H1 (cell line): ENCODE measurements around the gene ZNF785. TPM values are rescaled to one million over a fixed set of nuclear protein-coding genes. Genes with fewer than 3 reads are reported as not detected.

ENCODE experiments used
- CTCF ChIA-PET: fragments of 300-600 bp; sonication (Branson Sonifier 250); formaldehyde crosslinking; loops from one replicate; lab custom pipeline; 2021; ENCODE audit not compliant: partially characterized antibody; lab: Charles Lee
- POLR2A ChIA-PET: fragments of 300-600 bp; sonication (Branson Sonifier 250); formaldehyde crosslinking; loops from one replicate; lab custom pipeline; 2021; ENCODE audit warnings: inconsistent platforms; ENCODE audit not compliant: partially characterized antibody; lab: Charles Lee
- DNase-seq, 2 experiments: peaks; one replicate each; pipeline versions ENCODE4 v3.0.0 to v3.0.0-alpha.2; 2010 to 2022; ENCODE audit warnings: low spot score in 2 of 2, low read depth in 1 of 2, mixed read lengths in 1 of 2
- FAIRE-seq: peaks from 2 replicates; lab custom pipeline; 2011; peaks lifted over from hg19 to GRCh38; lab: Jason Lieb, UNC
- H2AFZ ChIP-seq: 2 replicates; pipeline ENCODE4 v1.8.1; 2012; ENCODE audit warnings: low read length, inconsistent platforms
- H2AK5ac ChIP-seq: 2 replicates; pipeline ENCODE4 v1.6.1; 2013; ENCODE audit warnings: low read depth, low read length
- H2BK120ac ChIP-seq: replicated peaks from 2 replicates; pipeline ENCODE3; 2013; ENCODE audit warnings: low read depth, low read length, inconsistent platforms
- H2BK12ac ChIP-seq: 2 replicates; pipeline ENCODE4 v1.6.1; 2013; ENCODE audit warnings: low read depth, low read length
- H2BK15ac ChIP-seq: 2 replicates; pipeline ENCODE4 v1.6.1; 2013; ENCODE audit warnings: low read length
- H2BK20ac ChIP-seq: 2 replicates; pipeline ENCODE4 v1.6.1; 2013; ENCODE audit warnings: low read length
- H2BK5ac ChIP-seq: 2 replicates; pipeline ENCODE4 v1.6.1; 2013; ENCODE audit warnings: low read depth, low read length
- H3K14ac ChIP-seq: 2 replicates; pipeline ENCODE4 v1.6.1; 2013; ENCODE audit warnings: inconsistent platforms; ENCODE audit not compliant: insufficient read length
- H3K18ac ChIP-seq: 2 replicates; pipeline ENCODE4 v1.6.1; 2013; ENCODE audit warnings: low read length; ENCODE audit errors: extremely low read depth
- H3K23ac ChIP-seq: 2 replicates; pipeline ENCODE4 v1.6.1; 2013; ENCODE audit warnings: inconsistent platforms; ENCODE audit not compliant: insufficient read length
- H3K23me2 ChIP-seq: 2 replicates; pipeline ENCODE4 v1.6.1; 2013; ENCODE audit warnings: low read depth, low read length
- H3K27ac ChIP-seq: 2 replicates; pipeline ENCODE4 v1.6.1; 2011; ENCODE audit warnings: low read depth, low read length, inconsistent platforms
- H3K27me3 ChIP-seq, 4 experiments: replicated peaks in 1 of 4; 1 replicate in 1 of 4; 2 replicates in 3 of 4; pipeline versions ENCODE4 v1.6.1 to v1.8.1; 2011 to 2013; ENCODE audit warnings: low read length in 3 of 4, mild to moderate bottlenecking in 3 of 4, inconsistent platforms in 2 of 4, mixed read lengths in 2 of 4, moderate library complexity in 1 of 4; ENCODE audit not compliant: control insufficient read depth in 3 of 4, insufficient read depth in 3 of 4; ENCODE audit errors: extremely low read depth in 1 of 4
- H3K36me3 ChIP-seq, 4 experiments: 2 replicates each; pipeline versions ENCODE4 v1.6.1 to v1.8.1; 2011 to 2013; ENCODE audit warnings: mild to moderate bottlenecking in 4 of 4, low read length in 3 of 4, moderate library complexity in 2 of 4, control low read depth in 1 of 4, inconsistent platforms in 1 of 4; ENCODE audit not compliant: insufficient read depth in 4 of 4, control insufficient read depth in 2 of 4
- H3K4ac ChIP-seq: replicated peaks from 2 replicates; pipeline ENCODE3; 2013; ENCODE audit warnings: low read length, low read depth, mixed read lengths, inconsistent platforms; ENCODE audit not compliant: insufficient read length
- H3K4me1 ChIP-seq, 4 experiments: replicated peaks in 1 of 4; 1 replicate in 1 of 4; 2 replicates in 3 of 4; pipeline versions ENCODE4 v1.6.1 to v1.8.1; 2011 to 2013; ENCODE audit warnings: low read length in 3 of 4, inconsistent platforms in 2 of 4, mixed read lengths in 1 of 4; ENCODE audit not compliant: insufficient read depth in 4 of 4, control insufficient read depth in 3 of 4
- H3K4me2 ChIP-seq, 2 experiments: 2 replicates each; pipeline versions ENCODE4 v1.6.1 to v1.8.1; 2011 to 2013; ENCODE audit warnings: low read depth in 2 of 2, low read length in 2 of 2, control low read depth in 1 of 2, inconsistent platforms in 1 of 2, mild to moderate bottlenecking in 1 of 2; ENCODE audit not compliant: insufficient read depth in 1 of 2
- H3K4me3 ChIP-seq, 4 experiments: fragments of 200-600, 300-600 bp in 1 of 4; sonication (generic), shearing (Covaris generic), sonication (Bioruptor Twin) in 1 of 4; 2 replicates each; pipeline versions ENCODE4 v1.5.1 to v1.8.1; 2011 to 2016; ENCODE audit warnings: low read length in 4 of 4, low read depth in 3 of 4, control low read depth in 2 of 4, inconsistent platforms in 2 of 4, mild to moderate bottlenecking in 2 of 4, mixed read lengths in 1 of 4, moderate library complexity in 1 of 4; ENCODE audit not compliant: insufficient read depth in 2 of 4; ENCODE audit errors: extremely low read depth in 1 of 4
- H3K56ac ChIP-seq: replicated peaks from 2 replicates; pipeline ENCODE3; 2013; ENCODE audit warnings: low read depth, mild to moderate bottlenecking, mixed read lengths, low read length, inconsistent platforms; ENCODE audit not compliant: insufficient read length
- H3K79me1 ChIP-seq: 2 replicates; pipeline ENCODE4 v1.6.1; 2013; ENCODE audit warnings: low read depth, low read length, control low read depth
- H3K79me2 ChIP-seq, 2 experiments: 2 replicates each; pipeline versions ENCODE4 v1.6.1 to v1.8.1; 2012 to 2013; ENCODE audit warnings: low read length in 2 of 2, mild to moderate bottlenecking in 2 of 2, inconsistent platforms in 1 of 2; ENCODE audit not compliant: insufficient read depth in 2 of 2, control insufficient read depth in 1 of 2
- H3K9ac ChIP-seq, 4 experiments: replicated peaks in 1 of 4; 1 replicate in 1 of 4; 2 replicates in 3 of 4; pipeline versions ENCODE4 v1.6.1 to v1.8.1; 2011 to 2013; ENCODE audit warnings: low read depth in 3 of 4, low read length in 3 of 4, control low read depth in 2 of 4, mild to moderate bottlenecking in 2 of 4, moderate library complexity in 2 of 4, inconsistent platforms in 1 of 4; ENCODE audit errors: extremely low read depth in 1 of 4
- H3K9me3 ChIP-seq, 2 experiments: 2 replicates each; pipeline versions ENCODE4 v1.6.1 to v1.8.1; 2012 to 2013; ENCODE audit warnings: mild to moderate bottlenecking in 2 of 2, moderate library complexity in 2 of 2, control low read depth in 1 of 2, inconsistent platforms in 1 of 2, low read depth in 1 of 2, low read length in 1 of 2, mixed read lengths in 1 of 2; ENCODE audit not compliant: insufficient read depth in 2 of 2
- H4K20me1 ChIP-seq, 2 experiments: replicated peaks in 1 of 2; 2 replicates each; pipeline versions ENCODE3 to v1.8.1; 2011 to 2013; ENCODE audit warnings: inconsistent platforms in 2 of 2, low read length in 2 of 2, mild to moderate bottlenecking in 1 of 2; ENCODE audit not compliant: insufficient read depth in 2 of 2, control insufficient read depth in 1 of 2
- H4K5ac ChIP-seq: 2 replicates; pipeline ENCODE4 v1.6.1; 2013; ENCODE audit warnings: low read length, low read depth, mixed read lengths, inconsistent platforms; ENCODE audit not compliant: insufficient read length
- H4K8ac ChIP-seq: 2 replicates; pipeline ENCODE4 v1.8.0; 2013; ENCODE audit warnings: mild to moderate bottlenecking, moderate library complexity, low read length, inconsistent platforms; ENCODE audit not compliant: insufficient read depth; ENCODE audit errors: extremely low read depth
- H4K91ac ChIP-seq: replicated peaks from 2 replicates; pipeline ENCODE3; 2013; ENCODE audit warnings: low read length, mixed read lengths, inconsistent platforms; ENCODE audit not compliant: insufficient read length
- CBX8 ChIP-seq: fragments of 300-800, 300-1000 bp; sonication (generic); IDR thresholded peaks from 2 replicates; pipeline ENCODE4 v1.7.1; 2016; ENCODE audit warnings: low read depth, low read length, borderline replicate concordance
- EP300 ChIP-seq, 2 experiments: IDR thresholded peaks; 1 replicate in 1 of 2; 2 replicates in 1 of 2; pipeline ENCODE4 v1.6.1; 2011 to 2012; ENCODE audit warnings: low read depth in 2 of 2, low read length in 2 of 2, mild to moderate bottlenecking in 2 of 2, borderline replicate concordance in 1 of 2, inconsistent platforms in 1 of 2, moderate library complexity in 1 of 2
- RFX5 ChIP-seq: IDR thresholded peaks from 2 replicates; pipeline ENCODE4 v1.6.1; 2011; ENCODE audit warnings: low read depth, low read length, improper control_type of control experiment, borderline replicate concordance
- RXRA ChIP-seq: IDR thresholded peaks from 2 replicates; pipeline ENCODE4 v1.6.1; 2011; ENCODE audit warnings: low read depth, mild to moderate bottlenecking, low read length, moderate library complexity; ENCODE audit not compliant: insufficient read depth
- TEAD4 ChIP-seq: IDR thresholded peaks from 2 replicates; pipeline ENCODE4 v1.6.1; 2012; ENCODE audit warnings: low read depth, low read length, inconsistent platforms, mixed read lengths
- YY1 ChIP-seq: IDR thresholded peaks from 2 replicates; pipeline ENCODE4 v1.6.1; 2011; ENCODE audit warnings: low read depth, mild to moderate bottlenecking, low read length
- ZNF274 ChIP-seq: IDR thresholded peaks from 2 replicates; pipeline ENCODE4 v1.7.0; 2012; ENCODE audit warnings: low read length, borderline replicate concordance; ENCODE audit errors: extremely low read depth
- WGBS, 2 experiments: shearing (Covaris generic) in 1 of 2; methylation state at CpG; one replicate each; pipeline versions ENCODE4 v1.1.6 to v1.1.7; 2013 to 2015; ENCODE audit warnings: low lambda C conversion rate in 2 of 2, mixed read lengths in 2 of 2, inconsistent platforms in 1 of 2, low coverage in 1 of 2, missing lambda C conversion rate in 1 of 2; ENCODE audit not compliant: insufficient replicate concordance in 2 of 2, insufficient coverage in 1 of 2, insufficient read length in 1 of 2; ENCODE audit errors: extremely low coverage in 1 of 2, missing lambda C conversion rate in 1 of 2; 5-methylcytosine and 5-hydroxymethylcytosine counted together
- polyA plus RNA-seq, 7 experiments: library from polyadenylated mRNA; depleted of rRNA in 3 of 7; stranded (reverse) in 5 of 7; unstranded in 2 of 7; fragments of >200 nt in 5 of 7; fragments of 200-250 nt in 2 of 7; gene quantifications; 1 replicate in 5 of 7; 2 replicates in 1 of 7; 4 replicates in 1 of 7; pipeline versions ENCODE4 v1.2.1 to v1.2.3, GENCODE V29; 2011 to 2013; ENCODE audit warnings: missing spikeins in 2 of 7, mixed read lengths in 2 of 7
- total RNA-seq: library from RNA; stranded (reverse); fragmentation: NEBNext Ultra II Directional; extraction: Animal tissue kit (Norgen Biotek cat#: 25700); gene quantifications from 2 replicates; pipeline ENCODE4 v1.2.1, GENCODE V29; 2021
- TF ChIP-seq, protein P1 (sequence below): IDR thresholded peaks from 2 replicates; pipeline ENCODE4 v1.6.1; 2011; ENCODE audit warnings: low read depth, mild to moderate bottlenecking, low read length; ENCODE audit not compliant: insufficient read depth
- TF ChIP-seq, protein P2 (sequence below): IDR thresholded peaks from 2 replicates; pipeline ENCODE4 v1.6.1; 2012; ENCODE audit warnings: low read length, inconsistent platforms

The ZNF785 gene
- total and polyA plus RNA-seq, 2 of the 8 experiments (the other 6 are each of a cell fraction or from before 2014, with no cell fraction given) = 8.6 to 12.9 TPM

DNA sequence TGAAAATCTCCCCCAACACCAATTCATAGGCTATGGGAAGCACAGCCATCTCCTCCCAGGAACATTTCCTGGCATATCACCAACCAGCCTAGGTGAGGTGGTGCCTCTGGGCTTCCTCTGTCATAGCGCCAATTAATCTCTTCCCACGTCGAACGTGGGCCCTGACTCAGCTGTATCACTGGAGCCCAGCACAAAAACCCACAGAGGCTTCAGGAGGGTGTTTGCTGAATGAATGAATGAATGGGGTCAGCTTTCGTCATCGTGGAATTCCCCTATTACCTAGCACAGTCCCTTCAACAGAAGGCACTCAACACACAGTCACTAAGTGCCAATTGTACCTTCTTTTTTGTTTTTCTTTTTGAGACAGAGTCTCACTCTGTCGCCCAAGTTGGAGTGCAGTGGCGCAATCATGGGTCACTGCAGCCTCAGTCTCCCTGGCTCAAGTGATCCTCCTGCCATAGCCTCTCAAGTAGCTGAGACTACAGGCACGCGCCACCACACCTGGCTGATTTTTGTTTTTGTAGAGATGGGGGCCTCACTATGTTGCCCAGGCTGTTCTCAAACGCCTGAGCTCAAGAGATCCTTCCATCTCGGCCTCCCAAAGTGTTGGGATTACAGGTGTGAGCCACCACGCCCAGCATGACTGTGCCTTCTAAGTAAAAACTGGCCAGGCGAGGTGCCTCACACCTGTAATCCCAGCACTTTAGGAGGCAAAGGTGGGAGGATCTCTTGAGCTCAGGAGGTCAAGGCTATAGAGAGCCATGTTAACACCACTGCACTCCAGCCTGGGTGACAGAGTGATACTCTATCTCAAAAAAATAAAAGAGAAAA lies 18.1 kb downstream of the ZNF785 start:
- H3K27ac ChIP-seq = no peak overlapping the region
- no peaks in the 10 kb centered on the region for H3K36me3 ChIP-seq
- H3K27me3 ChIP-seq = no peaks in the 10 kb centered on the region; a peak in 1 of 7 replicates
- H3K4me1 ChIP-seq = peaks cover 0 to 9% (median 2%) of the 10 kb centered on the region in 4 experiments; a peak in 5 of 7 replicates
- H3K79me1 ChIP-seq = no peaks in the 10 kb centered on the region
- H3K9ac ChIP-seq = no peak overlapping the region
- no peak overlapping the region for H3K14ac ChIP-seq
- H3K56ac ChIP-seq = no peak overlapping the region
- H4K91ac ChIP-seq = no peak overlapping the region
- H3K79me2 ChIP-seq = no peaks in the 10 kb centered on the region
- H2AFZ ChIP-seq = no peak overlapping the region
- no peak overlapping the region for H2BK120ac ChIP-seq
- no peak overlapping the region for H2BK5ac ChIP-seq
- H4K5ac ChIP-seq = no peak overlapping the region
- no peaks in the 10 kb centered on the region for H3K9me3 ChIP-seq
- CTCF ChIA-PET = interaction anchor here (0.7 to 5.7 kb wide), 6 partner anchors 18 to 118 kb away, joined by 3 to 28 read pairs (median 7); partner anchors contain the start of genes ZNF747 and ZNF785
- H4K8ac ChIP-seq = no peak overlapping the region; the same call in 1 of the 2 replicates
- no peak overlapping the region for H3K18ac ChIP-seq
- no peak overlapping the region for H2AK5ac ChIP-seq
- DNase-seq (no peak), FAIRE-seq (no peak)
- 91% methylated on average over 14 of the region's 14 CpGs; no CpG with 5 or more reads in 1 of the 2 experiments for WGBS, 2 experiments
- peaks cover 11% of the 10 kb centered on the region; the same call in 1 of the 2 replicates for H3K23me2 ChIP-seq
- no peak overlapping the region for H3K4me3 ChIP-seq
- H3K23ac ChIP-seq = no peak overlapping the region
- H2BK15ac ChIP-seq = no peak overlapping the region
- no peak overlapping the region for H3K4me2 ChIP-seq
- POLR2A ChIA-PET = interaction anchor here (1.0 to 5.0 kb wide), 6 partner anchors 9 to 43 kb away, joined by 3 to 26 read pairs (median 5); partner anchors contain the start of genes ZNF689, ZNF747, ZNF764 and ZNF785
- H4K20me1 ChIP-seq = no peaks in the 10 kb centered on the region
- no peak overlapping the region for H3K4ac ChIP-seq
- no peak overlapping the region for H2BK20ac ChIP-seq
- H2BK12ac ChIP-seq = no peak overlapping the region
- TF ChIP-seq, protein P1, sequence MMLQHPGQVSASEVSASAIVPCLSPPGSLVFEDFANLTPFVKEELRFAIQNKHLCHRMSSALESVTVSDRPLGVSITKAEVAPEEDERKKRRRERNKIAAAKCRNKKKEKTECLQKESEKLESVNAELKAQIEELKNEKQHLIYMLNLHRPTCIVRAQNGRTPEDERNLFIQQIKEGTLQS = no peak
- TF ChIP-seq RFX5 (no peak), CBX8 (no peak), ZNF274 (no peak), RXRA (no peak), EP300 (IDR thresholded peaks at IDR 0.05; ENCODE audit: borderline replicate concordance in 1 of 2, low read depth in 2 of 2, low read length in 2 of 2) (no peak), YY1 (no peak), TEAD4 (no peak)
- TF ChIP-seq, protein P2, sequence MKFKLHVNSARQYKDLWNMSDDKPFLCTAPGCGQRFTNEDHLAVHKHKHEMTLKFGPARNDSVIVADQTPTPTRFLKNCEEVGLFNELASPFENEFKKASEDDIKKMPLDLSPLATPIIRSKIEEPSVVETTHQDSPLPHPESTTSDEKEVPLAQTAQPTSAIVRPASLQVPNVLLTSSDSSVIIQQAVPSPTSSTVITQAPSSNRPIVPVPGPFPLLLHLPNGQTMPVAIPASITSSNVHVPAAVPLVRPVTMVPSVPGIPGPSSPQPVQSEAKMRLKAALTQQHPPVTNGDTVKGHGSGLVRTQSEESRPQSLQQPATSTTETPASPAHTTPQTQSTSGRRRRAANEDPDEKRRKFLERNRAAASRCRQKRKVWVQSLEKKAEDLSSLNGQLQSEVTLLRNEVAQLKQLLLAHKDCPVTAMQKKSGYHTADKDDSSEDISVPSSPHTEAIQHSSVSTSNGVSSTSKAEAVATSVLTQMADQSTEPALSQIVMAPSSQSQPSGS = no peak
